Body of pancreas (tissue), 4 donors: ENCODE data around the gene PRSS8.

Experiments
- POLR2A ChIP-seq, 3 donors: fragments of 450-650 bp; IDR thresholded peaks; one replicate each; pipeline ENCODE4 v1.6.1; 2016; ENCODE audit warnings: antibody characterized with exemption in 3 of 3, mild to moderate bottlenecking in 2 of 3
- TF ChIP-seq, protein P1 (sequence below), 7 experiments: fragments of 450-650 bp in 4 of 7; fragments of 200-600 bp in 3 of 7; sonication (generic) in 3 of 7; IDR thresholded peaks; one replicate each; pipeline ENCODE4 v1.5.1; 2016 to 2019; ENCODE audit warnings: antibody characterized with exemption in 7 of 7

DNA sequence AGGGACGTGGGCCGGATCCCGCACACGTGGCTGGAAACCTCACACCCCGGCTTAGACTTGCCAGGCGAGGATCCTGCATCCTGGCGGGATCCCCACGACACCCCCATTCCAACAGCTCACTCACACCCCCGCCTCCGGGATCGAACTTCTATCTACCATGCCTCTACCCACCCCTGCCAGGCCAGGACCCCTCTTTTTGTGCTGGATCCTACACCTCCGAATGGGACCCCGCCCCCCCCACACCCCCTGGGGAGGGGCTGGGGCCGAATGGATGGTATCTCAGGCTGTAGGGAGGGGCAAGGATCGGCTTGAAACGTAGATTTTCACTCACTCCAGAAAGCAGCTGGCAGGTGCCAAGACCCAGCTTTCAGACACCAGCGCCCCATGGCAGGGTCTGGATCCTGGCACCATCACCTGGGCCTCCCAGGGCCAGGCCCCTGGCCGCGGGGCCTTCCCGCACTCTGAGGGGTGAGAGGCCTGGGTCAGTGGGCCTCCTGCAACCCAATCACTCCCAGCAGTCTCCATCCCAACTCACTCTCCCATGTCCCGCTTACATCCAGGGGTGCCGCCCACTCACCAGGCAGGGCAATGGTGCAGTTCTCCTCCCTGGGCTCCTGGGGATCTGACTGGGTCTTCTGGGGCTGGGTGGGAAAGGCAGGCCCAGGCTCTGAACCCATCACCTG, 7.6 kb upstream of the PRSS8 start:
- TF ChIP-seq, protein P1, sequence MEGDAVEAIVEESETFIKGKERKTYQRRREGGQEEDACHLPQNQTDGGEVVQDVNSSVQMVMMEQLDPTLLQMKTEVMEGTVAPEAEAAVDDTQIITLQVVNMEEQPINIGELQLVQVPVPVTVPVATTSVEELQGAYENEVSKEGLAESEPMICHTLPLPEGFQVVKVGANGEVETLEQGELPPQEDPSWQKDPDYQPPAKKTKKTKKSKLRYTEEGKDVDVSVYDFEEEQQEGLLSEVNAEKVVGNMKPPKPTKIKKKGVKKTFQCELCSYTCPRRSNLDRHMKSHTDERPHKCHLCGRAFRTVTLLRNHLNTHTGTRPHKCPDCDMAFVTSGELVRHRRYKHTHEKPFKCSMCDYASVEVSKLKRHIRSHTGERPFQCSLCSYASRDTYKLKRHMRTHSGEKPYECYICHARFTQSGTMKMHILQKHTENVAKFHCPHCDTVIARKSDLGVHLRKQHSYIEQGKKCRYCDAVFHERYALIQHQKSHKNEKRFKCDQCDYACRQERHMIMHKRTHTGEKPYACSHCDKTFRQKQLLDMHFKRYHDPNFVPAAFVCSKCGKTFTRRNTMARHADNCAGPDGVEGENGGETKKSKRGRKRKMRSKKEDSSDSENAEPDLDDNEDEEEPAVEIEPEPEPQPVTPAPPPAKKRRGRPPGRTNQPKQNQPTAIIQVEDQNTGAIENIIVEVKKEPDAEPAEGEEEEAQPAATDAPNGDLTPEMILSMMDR (IDR thresholded peaks at IDR 0.05), result no peak
- no peak for TF ChIP-seq POLR2A (IDR thresholded peaks at IDR 0.05)
